Activated CD4-positive, CD25-positive, alpha-beta regulatory T cell (primary cell): ENCODE data around the gene USP13.
"Not testable (repeated sequence)": the region's sequence is repeated elsewhere in the genome, so short reads cannot be mapped to it uniquely, and the experiment has no call there.

Experiments
- DNase-seq, 4 experiments: peaks; one replicate each; lab custom pipeline; 2025; lab: John Stamatoyannopoulos, UW

The USP13 gene

GRCh38 chr3:179734497-179735281, 81.8 kb downstream of the USP13 start:
- no peak for DNase-seq

GRCh38 chr3:179735321-179735720, 82.5 kb downstream of the USP13 start:
- DNase-seq: no peak

- DNase-seq: no peak
Measured at GRCh38 chr3:179738998-179739397, 86.2 kb downstream of the USP13 start.

DNA sequence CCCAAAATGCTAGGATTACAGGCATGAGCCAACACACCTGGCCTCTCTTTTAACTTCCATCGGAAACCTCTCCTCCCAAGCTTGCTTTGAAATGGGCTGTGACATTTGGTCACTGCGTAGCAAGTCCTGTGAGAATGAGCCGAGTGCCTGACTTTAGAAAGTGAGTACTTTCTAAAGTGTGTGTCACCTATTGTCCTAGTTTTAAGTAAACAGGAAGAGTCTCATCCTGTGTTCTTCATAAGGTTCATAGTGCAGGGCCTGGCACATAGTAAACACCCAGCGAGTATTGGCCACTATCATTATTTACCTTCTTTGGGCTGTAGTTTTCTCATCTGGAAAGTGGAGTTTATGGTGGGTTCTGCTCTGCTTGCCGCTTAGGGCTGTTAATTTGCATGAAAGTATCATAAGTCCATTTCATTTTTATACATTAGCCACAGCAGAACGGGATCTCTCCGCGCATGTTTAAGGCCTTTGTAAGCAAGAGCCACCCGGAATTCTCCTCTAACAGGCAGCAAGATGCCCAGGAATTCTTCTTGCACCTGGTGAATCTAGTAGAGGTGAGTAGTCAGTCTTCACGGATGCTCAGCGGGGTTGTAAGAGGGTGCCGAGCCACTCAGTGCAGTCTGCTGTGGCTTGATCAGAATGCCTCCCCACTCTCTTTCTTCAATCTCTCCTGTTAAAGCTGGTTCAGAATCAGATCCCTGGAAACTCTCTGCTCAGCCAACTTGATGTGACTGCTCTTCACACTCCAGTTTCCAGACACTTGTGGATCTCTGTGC, 87.2 kb downstream of the USP13 start:
- no peak for DNase-seq

DNA sequence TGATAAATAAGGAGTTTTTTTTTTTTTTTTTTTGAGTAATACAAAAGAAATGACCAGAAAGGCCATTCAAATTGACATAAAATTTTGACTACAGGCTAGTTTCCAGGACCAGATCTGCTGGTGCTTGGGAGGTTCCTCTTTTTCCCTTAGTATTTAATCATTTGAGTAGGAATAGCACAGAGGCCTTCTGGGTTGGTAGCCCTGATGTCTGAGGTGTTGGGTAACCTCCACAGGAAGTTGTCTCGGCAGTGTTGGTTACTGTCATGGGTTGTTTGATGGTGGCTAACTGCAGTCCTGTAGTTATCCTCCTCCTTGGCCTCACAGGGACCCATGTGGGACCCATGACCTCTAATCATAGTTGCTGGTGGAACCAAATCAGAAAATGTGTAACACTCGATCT, 91.1 kb downstream of the USP13 start:
- DNase-seq: no peak

DNA sequence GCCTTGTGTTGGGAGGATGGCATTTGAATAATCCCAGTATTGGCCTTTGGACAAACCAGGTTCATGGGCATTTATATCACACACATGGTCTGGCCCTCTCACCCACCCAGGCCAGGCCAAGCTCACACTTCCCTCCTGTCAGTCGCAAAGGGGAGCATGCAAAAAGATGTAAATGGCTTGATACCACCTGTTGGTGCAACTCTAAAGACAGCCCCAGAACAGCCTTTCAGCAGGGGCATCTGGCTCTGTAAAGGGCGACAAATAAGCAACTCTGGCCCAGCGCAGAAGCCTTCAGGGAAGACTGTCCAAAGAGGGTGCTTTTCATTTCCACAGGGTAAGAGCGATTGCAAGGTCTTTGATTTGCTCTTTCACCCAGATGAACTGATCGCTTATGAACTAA, 91.8 kb downstream of the USP13 start:
- no peak for DNase-seq

- no peak for DNase-seq
Measured at GRCh38 chr3:179745079-179745478, 92.2 kb downstream of the USP13 start.

DNA sequence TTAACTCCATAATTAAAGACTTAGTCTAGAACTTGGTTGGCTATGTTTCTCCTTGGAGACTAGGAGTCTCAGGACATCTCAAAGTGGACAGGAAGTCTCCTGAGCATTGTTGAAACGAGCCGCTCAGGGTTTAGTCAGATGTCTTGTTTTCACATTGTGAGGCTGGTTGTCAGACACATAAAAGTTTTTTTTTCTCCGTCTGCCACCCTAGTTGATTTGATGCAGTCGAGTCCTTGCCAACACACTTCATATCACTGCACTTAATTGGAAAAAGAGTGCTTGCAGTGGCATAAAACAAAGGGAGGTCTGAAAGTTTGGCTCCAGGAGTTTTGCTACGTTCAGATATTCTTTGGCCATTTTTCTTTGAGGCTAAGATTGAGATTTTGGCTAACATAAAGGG, 92.9 kb downstream of the USP13 start:
- DNase-seq: no peak

GRCh38 chr3:179750720-179751328, 98.0 kb downstream of the USP13 start:
- no peak for DNase-seq

DNA sequence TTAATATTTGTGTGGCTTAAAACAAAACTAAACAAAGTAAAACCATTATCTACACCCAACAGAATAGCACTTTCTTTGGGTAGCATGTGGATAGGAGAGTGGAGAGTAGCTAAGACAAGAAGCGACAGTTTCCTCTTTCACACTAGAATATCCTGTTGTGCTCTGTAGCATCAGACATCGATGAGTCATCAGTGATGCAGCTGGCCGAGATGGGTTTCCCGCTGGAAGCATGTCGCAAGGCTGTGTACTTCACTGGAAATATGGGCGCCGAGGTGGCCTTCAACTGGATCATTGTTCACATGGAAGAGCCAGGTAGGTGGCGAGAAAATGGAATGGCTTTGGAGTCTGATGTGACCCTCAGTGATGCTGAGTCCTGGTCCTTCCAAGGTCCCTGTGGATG, 108.1 kb downstream of the USP13 start:
- no peak for DNase-seq

DNA sequence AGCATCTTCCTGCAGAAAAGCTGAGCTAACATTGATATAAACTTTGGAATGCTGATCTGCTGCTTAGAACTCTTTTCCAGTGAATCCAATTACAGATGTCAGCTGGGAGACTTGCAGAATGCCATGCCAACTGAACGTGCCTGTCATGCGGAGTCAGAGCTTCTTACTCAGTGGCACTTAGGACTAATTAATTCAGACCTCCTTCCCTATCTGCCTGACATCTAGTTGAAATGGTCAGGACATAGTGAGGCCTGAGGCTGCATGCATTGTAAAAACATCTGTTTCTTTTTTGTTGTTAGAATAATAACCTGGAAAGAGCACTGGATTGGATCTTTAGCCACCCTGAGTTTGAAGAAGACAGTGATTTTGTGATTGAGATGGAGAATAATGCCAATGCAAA, 112.6 kb downstream of the USP13 start:
- DNase-seq: no peak

GRCh38 chr3:179766416-179767133, 113.7 kb downstream of the USP13 start:
- DNase-seq: no peak

DNA sequence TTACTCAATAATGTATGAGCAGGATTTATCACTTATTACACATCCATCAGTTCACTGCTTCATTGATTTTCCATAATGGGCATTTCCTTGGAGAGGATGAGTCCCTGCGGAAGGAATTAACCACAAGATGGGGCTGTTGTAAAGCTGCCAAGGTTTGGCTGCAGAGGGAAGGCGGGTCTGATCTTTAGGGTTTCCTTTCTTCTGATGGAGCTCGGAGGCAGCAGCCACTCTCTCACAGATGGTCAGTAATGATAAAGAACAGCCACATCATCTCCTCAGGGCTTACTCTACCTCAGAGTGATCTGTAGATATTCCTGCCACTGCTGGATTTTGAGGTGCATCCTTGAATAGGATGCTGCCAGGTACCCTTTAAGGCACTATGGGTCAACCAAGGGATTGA, 115.2 kb downstream of the USP13 start:
- DNase-seq: no peak

GRCh38 chr3:179769411-179770247, 116.8 kb downstream of the USP13 start:
- DNase-seq: no peak

DNA sequence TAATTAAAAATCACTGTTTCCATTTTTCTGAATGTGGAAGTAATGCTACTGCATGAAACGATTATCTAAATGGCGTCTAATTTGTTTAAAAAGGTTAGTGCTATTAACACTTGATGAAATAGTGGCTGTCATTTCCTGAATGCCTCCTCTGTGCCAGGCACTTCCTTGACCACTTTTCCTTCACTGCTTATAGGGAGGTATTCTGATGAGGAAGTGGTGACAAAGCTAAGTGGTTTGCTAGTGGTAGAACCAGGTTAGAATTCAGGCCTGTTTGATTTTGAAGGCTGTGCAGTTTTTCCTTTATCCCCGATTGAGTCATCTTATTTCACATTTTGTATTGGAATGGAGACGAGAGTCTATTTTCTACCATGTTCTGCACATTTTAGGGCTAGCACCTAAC, 119.0 kb downstream of the USP13 start:
- no peak for DNase-seq

GRCh38 chr3:179772297-179772696, 119.5 kb downstream of the USP13 start:
- no peak for DNase-seq

- DNase-seq: no peak
Measured at GRCh38 chr3:179775416-179776122, 122.7 kb downstream of the USP13 start.

DNA sequence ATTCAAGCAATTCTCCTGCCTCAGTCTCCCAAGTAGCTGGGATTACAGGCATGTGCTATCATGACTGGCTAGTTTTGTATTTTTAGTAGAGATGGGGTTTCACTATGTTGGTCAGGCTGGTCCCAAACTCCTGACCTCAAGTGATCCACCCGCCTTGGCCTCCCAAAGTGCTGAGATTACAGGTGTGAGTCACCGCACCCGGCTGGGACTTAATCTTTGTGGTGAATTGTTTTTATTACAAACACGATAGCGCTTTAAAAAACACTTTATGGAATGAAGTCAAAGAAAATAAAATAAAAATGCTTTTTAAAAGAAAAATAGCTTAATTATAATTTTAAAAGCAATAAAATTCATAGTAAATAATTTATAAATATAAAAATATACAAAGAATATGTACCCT, 130.0 kb downstream of the USP13 start:
- DNase-seq: not testable (repeated sequence)

DNA sequence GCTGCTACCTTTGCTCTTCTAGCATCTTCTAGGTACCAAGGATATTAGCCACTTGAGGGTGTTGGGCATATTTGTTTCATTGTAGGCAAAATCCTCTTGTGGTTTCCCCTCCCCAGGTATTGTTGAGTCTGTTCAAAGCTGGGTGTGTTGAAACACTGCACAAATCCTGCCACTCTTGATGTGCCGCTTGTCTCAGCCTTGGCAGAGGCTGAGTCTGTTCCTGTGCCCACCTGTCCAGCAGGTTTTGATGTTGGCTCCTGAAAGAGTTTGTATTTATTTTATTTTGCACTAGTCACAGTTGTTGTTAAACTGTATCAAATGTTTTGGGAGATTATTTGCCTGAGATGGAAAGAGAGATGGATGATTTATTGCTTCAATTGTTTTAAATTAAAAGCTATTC, 136.2 kb downstream of the USP13 start:
- DNase-seq: no peak

GRCh38 chr3:179791793-179792192, 139.0 kb downstream of the USP13 start:
- no peak for DNase-seq

DNA sequence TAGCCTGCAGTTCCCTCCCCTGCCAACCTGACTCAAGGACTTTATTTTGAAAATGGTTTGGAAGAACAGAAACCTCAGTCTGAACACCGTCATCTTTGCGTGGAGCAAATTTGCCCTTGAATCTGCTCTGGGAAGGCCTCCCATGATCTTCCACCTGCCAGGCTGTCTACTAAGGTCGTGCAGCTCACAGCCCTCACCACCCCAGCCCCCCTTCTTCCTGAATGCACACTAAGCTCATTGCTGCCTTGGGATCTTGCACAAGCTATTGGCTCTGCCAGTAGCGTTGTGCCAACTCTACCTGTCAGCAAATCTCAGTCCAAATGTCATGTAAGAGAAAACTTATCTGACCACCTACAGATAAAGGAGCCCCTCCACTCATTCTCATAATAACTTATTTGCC, 141.5 kb downstream of the USP13 start:
- no peak for DNase-seq
